ENCODE data around the gene RAB1B.

Gene RAB1B

DNA sequence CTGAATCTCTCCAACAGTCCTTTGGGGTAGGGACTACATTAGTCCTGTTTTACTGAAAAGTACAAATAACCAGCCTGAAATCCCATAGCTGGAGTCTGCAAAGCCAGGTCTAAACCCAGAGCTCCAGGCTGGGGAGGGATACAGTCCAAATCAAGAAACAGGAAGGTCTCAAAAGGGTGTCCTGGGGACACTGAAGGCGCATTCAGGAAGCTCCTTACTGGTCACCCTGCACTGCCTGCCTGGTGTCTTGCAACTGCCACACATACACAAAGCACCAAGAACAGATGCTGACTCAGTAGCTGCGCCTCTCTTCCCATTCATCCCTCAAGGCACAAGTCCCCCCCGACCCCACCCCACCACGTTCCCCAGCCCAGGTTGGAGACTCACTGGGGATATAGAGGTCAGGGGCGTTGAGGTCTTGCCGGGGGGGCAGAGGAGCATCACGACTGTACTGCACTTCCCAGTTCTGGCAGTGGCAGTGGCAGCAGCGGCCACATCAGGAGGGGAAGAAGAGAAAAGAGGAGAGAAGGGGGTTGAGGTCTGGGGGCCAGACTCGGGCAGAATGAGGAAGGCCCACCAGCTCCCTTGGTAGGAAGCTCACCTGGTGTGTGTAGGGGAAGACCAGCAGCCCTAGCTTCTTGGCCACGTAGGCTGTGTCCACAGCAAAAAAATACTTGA is 18.9 kb downstream of the RAB1B start:
- FAIRE-seq: peak; percentile 40
- DNase-seq (ENCODE audit: insufficient read length): no peak
- TF ChIP-seq POLR2A (IDR thresholded peaks at IDR 0.05; ENCODE audit: low read depth, low read length): no peak
- TF ChIP-seq POLR2AphosphoS5 (IDR thresholded peaks at IDR 0.05; ENCODE audit: low read depth, low read length): no peak
- TF ChIP-seq TAF1 (IDR thresholded peaks at IDR 0.05; ENCODE audit: borderline replicate concordance, low read depth, low read length): no peak

DNA sequence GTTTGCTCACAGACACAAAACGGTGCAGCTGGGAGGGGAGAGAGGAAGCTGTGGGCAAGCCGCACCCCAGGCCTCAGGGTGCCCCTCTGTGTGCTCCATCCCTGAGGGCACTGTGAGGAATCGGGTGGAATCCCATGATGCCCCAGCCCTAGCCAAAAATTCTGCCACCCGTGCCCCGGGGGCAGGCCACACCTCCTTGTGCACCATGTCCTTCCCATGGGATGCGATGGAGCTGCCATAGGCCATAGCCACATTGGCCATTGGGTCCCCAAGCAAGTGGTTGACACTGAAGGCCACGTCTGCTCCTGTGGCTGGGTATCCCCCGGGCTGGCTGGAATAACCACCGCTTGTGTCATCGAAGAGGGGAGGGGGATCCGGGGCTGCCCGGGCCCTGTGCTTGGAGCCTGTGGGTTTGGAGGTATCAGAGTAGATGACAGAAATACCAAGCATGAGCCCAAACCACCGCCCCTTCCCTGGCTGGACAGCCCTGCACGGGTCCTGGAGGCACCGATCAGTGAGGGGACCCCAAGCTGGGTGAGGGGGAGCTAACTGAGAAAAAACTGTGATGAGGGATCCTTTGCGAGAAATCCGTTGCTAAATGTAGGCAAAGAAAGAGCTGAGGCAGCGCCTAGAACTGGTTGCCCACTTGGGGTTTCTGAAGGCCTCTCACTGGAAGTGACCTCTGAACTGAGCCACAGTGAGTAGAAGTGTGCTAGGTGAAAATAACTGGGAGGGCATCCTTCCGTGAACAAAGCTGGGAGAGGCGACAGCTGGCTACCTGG is 19.6 kb downstream of the RAB1B start:
- DNase-seq (ENCODE audit: insufficient read length): no peak
- no peak for TF ChIP-seq POLR2A (IDR thresholded peaks at IDR 0.05; ENCODE audit: low read depth, low read length)
- no peak for TF ChIP-seq TAF1 (IDR thresholded peaks at IDR 0.05; ENCODE audit: borderline replicate concordance, low read depth, low read length)
- TF ChIP-seq POLR2AphosphoS5 (IDR thresholded peaks at IDR 0.05; ENCODE audit: low read depth, low read length): no peak
- no peak for FAIRE-seq

DNA sequence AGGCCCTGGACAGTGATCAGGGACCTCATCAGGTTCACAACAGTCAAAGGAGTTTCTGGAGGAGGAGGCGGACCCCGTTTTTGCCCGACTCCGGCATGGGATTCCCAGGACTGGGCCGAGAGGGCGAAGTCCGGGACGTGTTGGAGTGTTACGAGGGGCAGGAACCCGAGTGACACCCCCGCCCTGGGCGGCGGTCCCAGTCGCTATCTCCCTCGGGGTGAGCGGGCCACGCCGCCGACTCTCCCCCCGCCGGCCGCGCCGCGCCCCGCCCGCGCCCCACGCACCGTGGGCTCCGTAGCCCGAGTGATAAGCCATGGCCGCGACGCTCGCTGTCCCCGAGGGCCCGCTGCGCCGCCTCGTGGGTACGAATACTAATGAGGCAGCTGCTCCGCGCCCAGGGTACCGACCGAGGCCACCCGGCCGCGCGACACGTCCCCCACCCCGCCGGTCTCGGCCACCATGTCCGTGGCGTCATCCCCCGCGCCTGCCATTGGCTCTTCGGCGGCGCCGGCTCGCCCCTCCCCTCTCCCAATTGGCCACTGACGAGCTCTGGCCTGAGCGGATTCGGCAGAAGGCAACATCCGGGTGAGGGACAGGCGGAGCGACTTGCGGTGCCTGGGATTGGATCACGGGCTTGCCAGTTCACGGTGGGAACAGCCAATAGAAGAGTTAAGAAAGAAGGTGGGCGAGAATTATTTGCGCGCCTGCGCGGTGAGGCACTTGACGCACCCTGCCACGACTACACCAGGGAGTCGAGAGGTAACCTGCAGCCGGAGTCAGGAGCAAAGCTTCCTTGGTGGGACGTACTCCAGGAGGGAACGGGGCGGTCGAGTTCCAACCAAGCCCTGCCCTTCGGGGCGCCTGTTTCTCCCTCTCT is 20.5 kb downstream of the RAB1B start, which contains the start of gene YIF1A:
TSS of gene YIF1A (minus strand) at position 473 of the 877 bp plus-strand sequence. CDS start at position 315, 158 bp downstream.
- DNase-seq (ENCODE audit: insufficient read length) (peak; percentile 100), FAIRE-seq (peak; percentile 100)
- 0 out of 2 replicates have a peak, but pooled peaks have one; percentile 27 for TF ChIP-seq TAF1 (IDR thresholded peaks at IDR 0.05; ENCODE audit: borderline replicate concordance, low read depth, low read length)
- peak; percentile 89 for TF ChIP-seq POLR2A (IDR thresholded peaks at IDR 0.05; ENCODE audit: low read depth, low read length)
- TF ChIP-seq POLR2AphosphoS5 (IDR thresholded peaks at IDR 0.05; ENCODE audit: low read depth, low read length): peak; percentile 71

DNA sequence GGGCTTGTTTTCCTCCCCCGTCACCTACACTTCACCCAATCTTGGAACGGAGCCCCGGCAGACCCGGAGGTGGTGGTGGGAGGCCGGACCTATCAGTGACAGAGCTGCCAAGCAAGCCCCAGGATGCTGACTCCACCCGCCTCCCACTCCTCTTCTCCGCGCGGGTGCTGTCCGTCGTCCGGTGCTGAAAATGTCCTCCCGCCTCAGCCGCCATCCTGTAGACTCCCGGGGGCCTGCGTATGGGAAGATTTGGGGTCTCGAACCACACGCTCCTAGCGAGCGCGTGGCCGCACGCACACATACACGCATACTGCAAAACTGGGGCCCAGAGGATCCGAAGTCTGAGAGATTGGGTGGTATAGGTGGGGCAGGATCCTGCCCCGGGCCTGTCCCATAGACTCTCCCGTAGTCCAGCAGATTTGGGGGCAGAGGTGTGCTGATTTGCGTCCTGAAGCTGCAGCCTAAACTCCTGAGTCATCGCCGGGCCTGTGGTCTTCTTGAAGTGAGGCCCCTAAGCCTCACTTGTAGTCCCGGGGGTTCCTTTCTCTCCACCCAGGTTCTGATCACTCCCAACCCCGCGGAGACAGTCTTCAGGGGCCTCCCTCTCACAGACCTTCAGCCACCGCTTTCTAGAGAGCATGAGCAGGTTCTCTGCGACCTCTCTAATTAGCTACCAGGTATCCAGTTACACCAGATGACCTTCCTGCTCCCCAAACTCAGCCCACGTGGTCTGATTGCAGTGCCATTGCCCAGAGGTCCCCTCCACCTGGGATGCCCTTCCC is 21.3 kb downstream of the RAB1B start:
- DNase-seq (ENCODE audit: insufficient read length) (peak; percentile 90), FAIRE-seq (no peak)
- TF ChIP-seq POLR2AphosphoS5 (IDR thresholded peaks at IDR 0.05; ENCODE audit: low read depth, low read length) (no peak), TAF1 (IDR thresholded peaks at IDR 0.05; ENCODE audit: borderline replicate concordance, low read depth, low read length) (peak; percentile 22; the same call in 1 of the 2 replicates)

DNA sequence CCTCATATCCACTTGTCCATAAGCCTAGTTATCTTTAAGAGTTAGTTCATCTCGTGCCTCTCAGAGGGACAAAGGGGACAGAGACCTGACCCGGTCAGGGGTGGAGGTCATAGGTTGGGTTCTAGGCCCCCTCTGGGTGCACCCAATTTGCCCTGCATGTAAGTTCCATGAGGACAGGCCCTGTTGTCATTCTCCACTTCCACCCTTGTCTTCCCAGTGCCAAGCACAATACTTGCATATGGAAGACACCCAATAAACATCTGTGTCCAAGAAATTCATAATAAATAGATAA is 21.8 kb downstream of the RAB1B start:
- DNase-seq (ENCODE audit: insufficient read length) (no peak), FAIRE-seq (no peak)
- TF ChIP-seq TAF1 (IDR thresholded peaks at IDR 0.05; ENCODE audit: borderline replicate concordance, low read depth, low read length) (no peak), POLR2A (IDR thresholded peaks at IDR 0.05; ENCODE audit: low read depth, low read length) (no peak), POLR2AphosphoS5 (IDR thresholded peaks at IDR 0.05; ENCODE audit: low read depth, low read length) (no peak)

DNA sequence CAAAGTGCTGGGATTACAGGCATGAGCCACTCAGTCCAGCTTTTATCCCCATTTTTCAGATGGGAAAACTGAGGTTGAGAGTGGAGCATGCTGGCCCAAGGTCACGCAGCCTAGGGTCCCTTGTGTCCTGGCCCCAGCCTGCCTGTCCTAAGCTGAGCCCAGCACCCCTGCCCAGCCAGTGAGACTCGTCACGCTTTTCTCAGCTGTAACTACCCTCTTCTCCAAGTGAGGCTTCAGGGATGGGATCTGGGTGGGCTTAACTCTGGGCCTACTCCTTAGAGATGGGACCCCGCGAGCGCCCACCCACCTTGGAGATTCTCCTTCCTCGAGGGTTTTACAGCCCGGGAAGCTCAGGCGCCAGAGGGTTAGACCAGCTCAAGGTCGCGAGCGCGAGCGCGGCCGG is 22.9 kb downstream of the RAB1B start:
- FAIRE-seq (no peak), DNase-seq (ENCODE audit: insufficient read length) (no peak)
- no peak for TF ChIP-seq POLR2AphosphoS5 (IDR thresholded peaks at IDR 0.05; ENCODE audit: low read depth, low read length)
- TF ChIP-seq TAF1 (IDR thresholded peaks at IDR 0.05; ENCODE audit: borderline replicate concordance, low read depth, low read length): no peak
- TF ChIP-seq POLR2A (IDR thresholded peaks at IDR 0.05; ENCODE audit: low read depth, low read length): no peak

DNA sequence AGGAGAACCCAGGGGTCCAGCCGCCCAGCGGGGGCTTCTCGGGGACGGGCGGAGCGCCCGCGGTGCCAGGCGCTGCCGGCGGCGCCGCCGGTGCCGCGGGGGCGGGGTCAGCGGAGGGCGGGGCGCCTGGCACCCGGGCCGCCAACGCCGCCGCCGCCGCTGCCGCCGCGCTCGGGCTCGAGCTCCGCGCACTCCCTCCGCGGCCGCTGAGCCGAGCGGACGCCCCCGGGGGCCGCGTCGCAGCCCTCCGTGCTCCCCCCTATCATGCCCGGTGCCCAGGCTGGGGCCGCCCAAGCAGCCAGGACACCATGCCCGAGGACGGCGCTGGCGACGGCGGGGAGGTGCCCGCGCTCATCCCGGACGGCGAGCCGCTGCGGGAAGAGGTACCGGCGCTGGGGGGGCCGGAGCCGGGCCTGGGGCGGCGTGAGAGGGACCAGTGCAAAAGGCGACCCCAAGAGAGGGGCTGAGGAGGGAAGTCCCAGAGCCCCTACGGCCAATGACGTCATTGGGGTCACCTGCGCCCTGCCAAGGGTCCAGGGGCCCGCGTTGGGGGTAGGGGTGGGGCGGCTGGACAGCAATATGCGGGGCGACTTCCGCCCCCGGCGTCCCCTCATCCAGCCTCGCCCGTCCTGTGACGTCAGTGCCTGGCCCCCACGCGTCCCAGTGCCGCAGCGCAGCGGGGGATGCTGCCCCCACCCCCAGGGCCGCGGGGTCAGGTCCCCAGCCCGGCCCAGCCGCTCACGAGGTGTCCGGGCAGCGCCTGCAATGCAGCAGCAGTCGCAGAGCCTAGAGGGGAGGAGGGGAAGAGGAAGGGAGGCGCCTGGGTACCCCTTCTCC is 23.5 kb downstream of the RAB1B start, which contains the start of gene TMEM151A:
TSS of gene TMEM151A (plus strand) at position 189 of the 837 bp plus-strand sequence. CDS start at position 309, 120 bp downstream.
- FAIRE-seq (no peak), DNase-seq (ENCODE audit: insufficient read length) (no peak)
- TF ChIP-seq POLR2AphosphoS5 (IDR thresholded peaks at IDR 0.05; ENCODE audit: low read depth, low read length): no peak
- no peak for TF ChIP-seq POLR2A (IDR thresholded peaks at IDR 0.05; ENCODE audit: low read depth, low read length)
- no peak for TF ChIP-seq TAF1 (IDR thresholded peaks at IDR 0.05; ENCODE audit: borderline replicate concordance, low read depth, low read length)

DNA sequence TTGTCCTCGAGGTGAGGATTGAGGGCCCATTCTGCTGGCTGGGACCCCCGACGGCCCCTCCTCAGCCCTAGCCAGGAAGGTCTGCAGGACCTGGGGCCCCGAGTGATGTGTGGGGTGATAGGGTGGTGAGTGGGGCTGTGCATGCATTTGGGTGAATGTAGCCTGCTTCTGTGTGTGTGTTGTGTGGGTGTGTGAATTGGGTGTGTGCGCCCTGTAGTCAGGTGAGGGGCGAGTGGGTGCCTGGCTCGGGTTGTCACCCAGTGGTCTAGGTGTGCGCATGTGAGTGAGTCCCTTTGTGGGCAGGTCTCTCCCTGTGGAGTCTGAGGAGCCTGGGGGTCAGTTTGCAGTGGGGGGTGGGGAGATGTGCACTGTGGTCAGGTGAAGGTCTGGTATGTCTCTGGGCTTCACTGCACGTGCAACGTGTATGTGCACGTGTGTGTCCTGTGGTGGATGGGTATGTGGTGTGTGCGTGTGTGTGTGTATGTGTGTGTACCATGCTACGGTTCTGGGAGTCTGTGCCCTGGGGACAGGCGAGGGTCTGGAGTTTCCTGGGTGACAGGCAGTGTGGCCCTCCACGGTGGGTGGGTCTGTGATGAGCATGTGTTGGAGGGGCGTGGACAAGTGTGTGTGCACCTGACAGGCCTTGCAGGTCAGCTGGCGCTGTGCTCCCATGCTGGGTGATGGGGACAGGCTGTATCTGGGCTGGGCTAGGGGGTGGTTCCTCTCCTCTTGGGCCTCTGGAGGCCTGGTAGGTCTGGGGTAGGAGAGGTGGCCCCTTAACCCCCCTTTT is 24.3 kb downstream of the RAB1B start:
- no peak for FAIRE-seq
- no peak for DNase-seq (ENCODE audit: insufficient read length)
- TF ChIP-seq POLR2AphosphoS5 (IDR thresholded peaks at IDR 0.05; ENCODE audit: low read depth, low read length) (no peak), TAF1 (IDR thresholded peaks at IDR 0.05; ENCODE audit: borderline replicate concordance, low read depth, low read length) (no peak), POLR2A (IDR thresholded peaks at IDR 0.05; ENCODE audit: low read depth, low read length) (no peak)

DNA sequence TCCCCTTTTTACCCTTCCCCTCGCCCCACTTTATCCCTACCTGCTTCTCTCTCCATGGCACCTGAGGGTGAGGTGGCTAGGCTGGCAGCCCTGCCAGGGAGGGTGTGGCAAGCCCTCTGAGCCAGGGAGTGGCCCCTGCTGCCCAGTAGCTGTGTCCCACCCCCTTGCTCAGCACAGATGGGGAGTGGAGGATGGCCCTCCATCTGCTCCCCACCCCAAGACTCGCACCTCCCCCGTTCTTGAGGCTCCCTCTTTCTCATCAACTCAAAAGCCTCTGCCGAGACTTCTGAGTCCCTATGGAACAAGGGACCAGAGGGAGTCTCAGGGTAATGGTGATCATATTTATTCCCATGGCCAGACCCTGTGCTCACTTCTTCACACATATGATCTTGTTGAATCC is 24.9 kb downstream of the RAB1B start:
- TF ChIP-seq TAF1 (IDR thresholded peaks at IDR 0.05; ENCODE audit: borderline replicate concordance, low read depth, low read length): no peak
- TF ChIP-seq POLR2AphosphoS5 (IDR thresholded peaks at IDR 0.05; ENCODE audit: low read depth, low read length): no peak
- no peak for TF ChIP-seq POLR2A (IDR thresholded peaks at IDR 0.05; ENCODE audit: low read depth, low read length)
- no peak for DNase-seq (ENCODE audit: insufficient read length)
- no peak for FAIRE-seq
